B cell (primary cell): ENCODE results near the gene TTF2. TPM values are rescaled to one million over a fixed set of nuclear protein-coding genes. Genes with fewer than 3 reads are reported as not detected.

Experiments
- ATAC-seq: fragments of 200-7000 bp; cut with Tn5 transposase; one replicate; pipeline ENCODE4 v1.10.0; 2021; ENCODE audit warnings: low read depth, mild to moderate bottlenecking, moderate number of reproducible peaks, moderate library complexity
- CTCF ChIA-PET: fragments of 350-600 bp; sonication (Branson Sonifier 250); formaldehyde crosslinking; loops from one replicate; lab custom pipeline; 2021; ENCODE audit warnings: antibody characterized with exemption, inconsistent platforms; lab: Charles Lee
- POLR2A ChIA-PET: fragments of 350-600 bp; sonication (Branson Sonifier 250); formaldehyde crosslinking; loops from one replicate; lab custom pipeline; 2021; ENCODE audit warnings: antibody characterized with exemption; lab: Charles Lee
- DNase-seq: peaks from one replicate; pipeline ENCODE4 v3.0.0; 2013
- H2AFZ ChIP-seq: 2 replicates; pipeline ENCODE4 v1.6.1; 2012; ENCODE audit warnings: mild to moderate bottlenecking, low read depth, low read length; ENCODE audit not compliant: insufficient read depth, poor library complexity, severe bottlenecking
- H3K27ac ChIP-seq, 2 donors: 1 replicate in 1 of 2; 2 replicates in 1 of 2; pipeline ENCODE4 v1.5.1; 2012 to 2013; ENCODE audit warnings: low read length in 2 of 2, mild to moderate bottlenecking in 2 of 2, moderate library complexity in 1 of 2
- H3K27me3 ChIP-seq, 4 experiments: fragments of 200-600 bp in 1 of 4; sonication (generic) in 1 of 4; replicated peaks in 1 of 4; 1 replicate in 2 of 4; 2 replicates in 2 of 4; pipeline versions ENCODE4 v1.6.1 to v1.7.0; 2013 to 2016; ENCODE audit warnings: low read length in 3 of 4, mild to moderate bottlenecking in 2 of 4, mixed read lengths in 1 of 4, moderate library complexity in 1 of 4; ENCODE audit not compliant: insufficient read depth in 4 of 4, control insufficient read depth in 3 of 4; ENCODE audit errors: control extremely low read depth in 1 of 4
- H3K36me3 ChIP-seq, 2 experiments: replicated peaks in 1 of 2; 1 replicate in 1 of 2; 2 replicates in 1 of 2; pipeline versions ENCODE4 v1.6.1 to v1.7.1; 2013; ENCODE audit warnings: low read length in 1 of 2; ENCODE audit not compliant: insufficient read depth in 2 of 2, control insufficient read depth in 1 of 2; ENCODE audit errors: control extremely low read depth in 1 of 2, extremely low read depth in 1 of 2
- H3K4me1 ChIP-seq, 2 donors: fragments of 200-600 bp in 1 of 2; sonication (generic) in 1 of 2; 1 replicate in 1 of 2; 2 replicates in 1 of 2; pipeline versions ENCODE4 v1.5.1 to v1.6.1; 2013 to 2017; ENCODE audit warnings: low read length in 2 of 2; ENCODE audit not compliant: control insufficient read depth in 2 of 2, insufficient read depth in 2 of 2
- H3K4me2 ChIP-seq: replicated peaks from 2 replicates; pipeline ENCODE3; 2012; ENCODE audit warnings: mild to moderate bottlenecking, low read depth, low read length; ENCODE audit not compliant: poor library complexity, severe bottlenecking
- H3K4me3 ChIP-seq, 5 experiments: fragments of 200-600 bp in 1 of 5; sonication (generic) in 1 of 5; 1 replicate in 3 of 5; 2 replicates in 2 of 5; pipeline versions ENCODE4 v1.5.1 to v1.7.0; 2011 to 2016; ENCODE audit warnings: low read length in 4 of 5, mild to moderate bottlenecking in 4 of 5, low read depth in 2 of 5, control low read depth in 1 of 5, moderate library complexity in 1 of 5; ENCODE audit not compliant: insufficient read depth in 1 of 5; ENCODE audit errors: control extremely low read depth in 1 of 5, extremely low read depth in 1 of 5
- H3K79me2 ChIP-seq: fragments of 200-600 bp; sonication (generic); one replicate; pipeline ENCODE4 v1.6.0; 2016; ENCODE audit warnings: low read length; ENCODE audit not compliant: control insufficient read depth, insufficient read depth
- H3K9ac ChIP-seq: fragments of 200-600 bp; sonication (generic); 2 replicates; pipeline ENCODE4 v1.6.1; 2017; ENCODE audit warnings: mild to moderate bottlenecking, low read length, moderate library complexity
- H3K9me3 ChIP-seq, 3 donors: one replicate each; pipeline versions ENCODE4 v1.6.1 to v1.7.1; 2013; ENCODE audit warnings: low read length in 2 of 3; ENCODE audit not compliant: control insufficient read depth in 2 of 3, insufficient read depth in 1 of 3; ENCODE audit errors: control extremely low read depth in 1 of 3
- H4K20me1 ChIP-seq: 2 replicates; pipeline ENCODE4 v1.6.0; 2012; ENCODE audit warnings: mild to moderate bottlenecking, low read length; ENCODE audit not compliant: insufficient read depth, control insufficient read depth, poor library complexity, severe bottlenecking
- H3K27ac Mint-ChIP-seq: one replicate; pipeline ENCODE4 v1.8.0; 2021; ENCODE audit warnings: mixed read lengths
- H3K27me3 Mint-ChIP-seq: one replicate; pipeline ENCODE4 v1.8.0; 2021; ENCODE audit warnings: mixed read lengths
- H3K4me1 Mint-ChIP-seq: one replicate; pipeline ENCODE4 v1.8.0; 2021; ENCODE audit warnings: mixed read lengths
- H3K4me3 Mint-ChIP-seq: one replicate; pipeline ENCODE4 v1.8.0; 2021; ENCODE audit warnings: mixed read lengths
- H3K9me3 Mint-ChIP-seq: one replicate; pipeline ENCODE4 v1.8.0; 2022; ENCODE audit warnings: mixed read lengths; ENCODE audit not compliant: insufficient read depth
- EZH2 ChIP-seq: IDR thresholded peaks from 2 replicates; pipeline ENCODE4 v1.6.1; 2012; ENCODE audit warnings: borderline replicate concordance, low read depth, mild to moderate bottlenecking, moderate library complexity, low read length; ENCODE audit not compliant: insufficient read depth, poor library complexity, severe bottlenecking
- WGBS: methylation state at CpG from one replicate; pipeline ENCODE4 v1.1.5; 2013; ENCODE audit warnings: missing lambda C conversion rate; ENCODE audit not compliant: insufficient coverage; 5-methylcytosine and 5-hydroxymethylcytosine counted together
- intact Hi-C: fragments of 100-400 bp; cut with micrococcal nuclease; formaldehyde crosslinking; loops from one replicate; pipeline ENCODE4 v1.10.0; 2022
- polyA plus RNA-seq: library from polyadenylated mRNA; depleted of rRNA; stranded (reverse); fragments of >200 nt; gene quantifications from 2 replicates; pipeline ENCODE4 v1.2.3, GENCODE V29; 2012
- total RNA-seq, 2 donors: library from RNA; stranded (reverse); fragments of 120-200 nt in 1 of 2; gene quantifications; 1 replicate in 1 of 2; 2 replicates in 1 of 2; pipeline versions ENCODE4 v1.2.3 to v1.2.4, GENCODE V29; 2013 to 2022
- TF ChIP-seq, protein P1 (sequence below): fragments of 200-600 bp; IDR thresholded peaks from one replicate; pipeline ENCODE4 v1.8.0; 2022; ENCODE audit warnings: antibody characterized with exemption, mild to moderate bottlenecking

TTF2 gene
- total and polyA plus RNA-seq, 2 donors (not counting 1 experiment from before 2014, with no cell fraction given), result 11.3 to 28.9 TPM

DNA sequence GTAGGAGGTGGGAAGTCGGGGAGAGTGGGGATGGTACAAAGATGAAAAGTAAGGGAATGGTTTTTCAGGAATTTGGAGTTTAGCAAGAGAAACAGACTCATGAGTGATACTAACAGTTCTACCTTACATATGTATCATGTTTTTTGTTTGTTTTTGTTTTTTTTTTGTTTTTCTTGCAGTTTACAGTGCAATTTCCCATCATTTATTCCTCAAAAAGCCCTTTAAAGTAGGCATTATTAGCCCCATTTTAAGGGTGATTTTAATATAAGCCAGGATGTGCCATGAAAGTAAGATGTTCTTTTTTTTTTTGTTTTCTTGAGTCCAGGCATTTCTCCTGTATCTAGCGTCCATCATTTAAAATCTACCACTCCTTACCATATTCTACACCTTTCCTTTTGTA lies 75.2 kb downstream of the TTF2 start:
- Histone ChIP-seq H2AFZ (no peak overlapping the region), H3K79me2 (no peaks in the 10 kb centered on the region), H3K9me3 (no peaks in the 10 kb centered on the region), H3K27me3 (peaks cover 0 to 3% (median 0%) of the 10 kb centered on the region in 4 experiments), H3K27ac (no peak overlapping the region), H3K36me3 (no peaks in the 10 kb centered on the region), H3K4me3 (no peak overlapping the region), H3K9ac (no peak overlapping the region), H3K4me2 (no peak overlapping the region), H3K4me1 (no peaks in the 10 kb centered on the region), H4K20me1 (no peaks in the 10 kb centered on the region)
- CTCF ChIA-PET, result no interaction called here
- Mint-ChIP-seq H3K27ac (no peak overlapping the region), H3K9me3 (no peaks in the 10 kb centered on the region), H3K27me3 (peaks cover 4% of the 10 kb centered on the region), H3K4me1 (no peaks in the 10 kb centered on the region), H3K4me3 (no peak overlapping the region)
- 86% methylated on average over 1 of the region's 2 CpGs for WGBS
- no peak for DNase-seq
- intact Hi-C loops, result no loop called here
- TF ChIP-seq, protein P1, sequence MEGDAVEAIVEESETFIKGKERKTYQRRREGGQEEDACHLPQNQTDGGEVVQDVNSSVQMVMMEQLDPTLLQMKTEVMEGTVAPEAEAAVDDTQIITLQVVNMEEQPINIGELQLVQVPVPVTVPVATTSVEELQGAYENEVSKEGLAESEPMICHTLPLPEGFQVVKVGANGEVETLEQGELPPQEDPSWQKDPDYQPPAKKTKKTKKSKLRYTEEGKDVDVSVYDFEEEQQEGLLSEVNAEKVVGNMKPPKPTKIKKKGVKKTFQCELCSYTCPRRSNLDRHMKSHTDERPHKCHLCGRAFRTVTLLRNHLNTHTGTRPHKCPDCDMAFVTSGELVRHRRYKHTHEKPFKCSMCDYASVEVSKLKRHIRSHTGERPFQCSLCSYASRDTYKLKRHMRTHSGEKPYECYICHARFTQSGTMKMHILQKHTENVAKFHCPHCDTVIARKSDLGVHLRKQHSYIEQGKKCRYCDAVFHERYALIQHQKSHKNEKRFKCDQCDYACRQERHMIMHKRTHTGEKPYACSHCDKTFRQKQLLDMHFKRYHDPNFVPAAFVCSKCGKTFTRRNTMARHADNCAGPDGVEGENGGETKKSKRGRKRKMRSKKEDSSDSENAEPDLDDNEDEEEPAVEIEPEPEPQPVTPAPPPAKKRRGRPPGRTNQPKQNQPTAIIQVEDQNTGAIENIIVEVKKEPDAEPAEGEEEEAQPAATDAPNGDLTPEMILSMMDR, result no peak
- TF ChIP-seq EZH2, result no peak
- no peak for ATAC-seq
- POLR2A ChIA-PET, result no interaction called here

DNA sequence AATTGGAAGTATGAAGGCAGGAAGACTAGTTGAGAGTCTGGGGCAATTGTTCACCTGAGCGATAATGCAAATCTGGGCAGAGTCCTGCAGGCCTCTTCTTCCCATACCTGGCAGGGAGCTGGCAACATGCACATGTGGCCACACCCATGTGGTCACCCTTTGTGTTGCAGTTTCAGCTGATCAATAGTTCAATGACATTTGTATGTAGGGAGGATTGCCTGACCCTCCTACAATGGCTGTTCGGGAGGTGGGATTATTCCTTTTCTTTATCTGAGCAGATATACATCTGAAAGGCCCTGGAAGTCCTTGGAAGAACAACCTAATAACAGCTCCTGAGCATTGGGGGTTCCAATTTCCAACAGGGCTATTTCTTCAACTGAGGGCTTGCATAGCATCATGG lies 76.6 kb downstream of the TTF2 start:
- Histone ChIP-seq H3K4me2 (no peak overlapping the region), H3K4me3 (no peak overlapping the region), H3K9me3 (no peaks in the 10 kb centered on the region), H3K27ac (no peak overlapping the region), H2AFZ (no peak overlapping the region), H4K20me1 (no peaks in the 10 kb centered on the region), H3K4me1 (no peaks in the 10 kb centered on the region), H3K79me2 (no peaks in the 10 kb centered on the region), H3K27me3 (peaks cover 0 to 3% (median 0%) of the 10 kb centered on the region in 4 experiments), H3K9ac (no peak overlapping the region), H3K36me3 (no peaks in the 10 kb centered on the region)
- intact Hi-C loops, result no loop called here
- no peak for DNase-seq
- POLR2A ChIA-PET, result no interaction called here
- Mint-ChIP-seq H3K4me3 (no peak overlapping the region), H3K4me1 (no peaks in the 10 kb centered on the region), H3K27me3 (peaks cover 4% of the 10 kb centered on the region), H3K9me3 (no peaks in the 10 kb centered on the region), H3K27ac (no peak overlapping the region)
- CTCF ChIA-PET, result interaction anchor here (1.4 to 2.4 kb wide), 2 partner anchors 8 to 759 kb away, joined by 3 to 10 read pairs; no protein-coding TSS in a partner anchor
- TF ChIP-seq EZH2, result no peak
- TF ChIP-seq, protein P1, result no peak
- ATAC-seq, result no peak
- 100% methylated on average over 1 of the region's 2 CpGs for WGBS
